GM12801 (cell line): ENCODE data around the gene MLLT3.

ENCODE experiments used
- TF ChIP-seq, protein P1 (sequence below): IDR thresholded peaks from one replicate; pipeline ENCODE4 v1.5.1; 2011; ENCODE audit warnings: control low read depth; ENCODE audit not compliant: insufficient read length; ENCODE audit errors: extremely low read depth

The MLLT3 gene

GRCh38 chr9:20579524-20580314 lies 42.6 kb downstream of the MLLT3 start:
- TF ChIP-seq, protein P1, sequence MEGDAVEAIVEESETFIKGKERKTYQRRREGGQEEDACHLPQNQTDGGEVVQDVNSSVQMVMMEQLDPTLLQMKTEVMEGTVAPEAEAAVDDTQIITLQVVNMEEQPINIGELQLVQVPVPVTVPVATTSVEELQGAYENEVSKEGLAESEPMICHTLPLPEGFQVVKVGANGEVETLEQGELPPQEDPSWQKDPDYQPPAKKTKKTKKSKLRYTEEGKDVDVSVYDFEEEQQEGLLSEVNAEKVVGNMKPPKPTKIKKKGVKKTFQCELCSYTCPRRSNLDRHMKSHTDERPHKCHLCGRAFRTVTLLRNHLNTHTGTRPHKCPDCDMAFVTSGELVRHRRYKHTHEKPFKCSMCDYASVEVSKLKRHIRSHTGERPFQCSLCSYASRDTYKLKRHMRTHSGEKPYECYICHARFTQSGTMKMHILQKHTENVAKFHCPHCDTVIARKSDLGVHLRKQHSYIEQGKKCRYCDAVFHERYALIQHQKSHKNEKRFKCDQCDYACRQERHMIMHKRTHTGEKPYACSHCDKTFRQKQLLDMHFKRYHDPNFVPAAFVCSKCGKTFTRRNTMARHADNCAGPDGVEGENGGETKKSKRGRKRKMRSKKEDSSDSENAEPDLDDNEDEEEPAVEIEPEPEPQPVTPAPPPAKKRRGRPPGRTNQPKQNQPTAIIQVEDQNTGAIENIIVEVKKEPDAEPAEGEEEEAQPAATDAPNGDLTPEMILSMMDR, result no peak

DNA sequence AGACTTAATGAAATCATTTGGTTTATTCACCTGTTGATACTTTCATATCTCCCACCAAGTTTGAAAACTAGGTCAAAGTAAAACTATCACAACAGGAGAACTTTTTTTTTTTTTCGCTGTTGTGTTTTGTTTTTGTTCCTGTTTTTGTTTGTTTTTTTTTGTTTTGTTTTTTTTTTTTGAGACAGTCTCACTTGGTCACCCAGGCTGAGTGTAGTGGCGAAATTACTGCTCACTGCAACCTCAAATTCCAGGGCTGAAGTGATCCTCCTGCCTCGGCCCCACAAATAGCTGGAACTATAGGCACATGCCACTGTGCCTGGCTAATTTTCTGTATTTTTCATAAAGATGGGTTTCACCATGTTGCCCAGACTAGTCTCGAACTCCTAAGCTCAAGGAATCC lies 49.3 kb downstream of the MLLT3 start:
- TF ChIP-seq, protein P1, result no peak

DNA sequence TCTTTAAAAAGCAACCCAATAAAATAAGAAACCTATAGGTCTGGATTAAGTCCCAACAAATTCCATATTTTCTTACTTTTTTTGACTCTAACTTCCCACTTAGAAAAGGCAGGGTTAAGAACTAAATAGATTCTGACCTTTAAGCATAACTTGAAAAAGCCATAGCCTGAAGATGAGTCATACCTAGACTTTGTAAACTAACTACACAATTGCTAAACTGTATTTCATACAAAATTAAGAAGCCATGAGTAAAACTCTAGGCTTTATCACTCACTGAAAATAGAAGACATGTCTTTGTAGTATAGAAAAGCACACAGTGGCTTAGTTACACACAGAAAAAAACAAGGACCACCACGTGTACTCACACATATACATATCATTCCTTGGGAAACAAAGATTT lies 51.5 kb downstream of the MLLT3 start:
- TF ChIP-seq, protein P1, result no peak

GRCh38 chr9:20570087-20570486 lies 52.2 kb downstream of the MLLT3 start:
- TF ChIP-seq, protein P1, result no peak

- TF ChIP-seq, protein P1, result no peak
Observed at GRCh38 chr9:20569525-20569924, 52.8 kb downstream of the MLLT3 start.

DNA sequence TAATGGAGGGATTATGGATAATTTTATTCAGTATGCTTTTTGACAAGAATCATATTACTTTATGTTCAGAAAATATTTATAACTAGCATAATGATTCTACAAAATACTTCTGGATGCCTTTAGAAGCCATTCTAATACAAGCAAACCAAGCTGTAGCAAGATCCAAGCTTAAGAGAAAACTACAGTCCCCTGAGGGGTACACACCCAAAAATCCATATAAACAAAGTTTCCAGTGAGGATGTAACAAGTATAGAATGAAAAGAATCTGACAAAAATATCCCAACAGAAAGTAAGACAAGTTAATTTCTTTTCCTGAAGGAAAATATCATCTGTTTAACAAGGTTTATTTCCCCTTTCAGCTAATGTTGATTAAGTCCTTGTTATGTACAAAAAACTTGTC lies 53.9 kb downstream of the MLLT3 start:
- TF ChIP-seq, protein P1, result no peak

DNA sequence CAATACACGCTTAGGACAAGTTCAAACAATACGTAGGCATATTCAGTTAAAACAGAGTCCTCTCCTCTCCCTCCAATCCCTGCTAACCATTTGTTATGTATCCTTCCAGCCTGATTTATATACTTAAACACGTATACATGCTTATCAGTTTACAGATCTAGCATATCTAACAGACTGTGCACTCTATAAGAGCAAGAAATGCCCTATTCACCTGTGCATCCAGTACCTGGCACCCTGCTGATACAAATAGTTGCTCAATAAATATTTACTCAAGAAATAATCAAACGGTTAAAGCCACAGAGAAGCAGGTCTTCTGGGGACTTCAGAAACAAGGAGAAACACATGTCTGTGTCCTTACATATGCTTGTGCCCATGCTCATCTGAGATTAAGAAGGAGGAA lies 55.9 kb downstream of the MLLT3 start:
- TF ChIP-seq, protein P1, result no peak
